ENCODE measurements around the gene NCOA1. TPM values are rescaled to one million over a fixed set of nuclear protein-coding genes. Genes with fewer than 3 reads are reported as not detected.

The NCOA1 gene
- total RNA-seq, 4 donors from 2014 or later: 29.9 to 51.9 (median 40.1) TPM

GRCh38 chr2:24617424-24617823 is 126.4 kb downstream of the NCOA1 start:
- 96 to 97% methylated on average over 2 of the region's 2 CpGs for WGBS, 2 donors

DNA sequence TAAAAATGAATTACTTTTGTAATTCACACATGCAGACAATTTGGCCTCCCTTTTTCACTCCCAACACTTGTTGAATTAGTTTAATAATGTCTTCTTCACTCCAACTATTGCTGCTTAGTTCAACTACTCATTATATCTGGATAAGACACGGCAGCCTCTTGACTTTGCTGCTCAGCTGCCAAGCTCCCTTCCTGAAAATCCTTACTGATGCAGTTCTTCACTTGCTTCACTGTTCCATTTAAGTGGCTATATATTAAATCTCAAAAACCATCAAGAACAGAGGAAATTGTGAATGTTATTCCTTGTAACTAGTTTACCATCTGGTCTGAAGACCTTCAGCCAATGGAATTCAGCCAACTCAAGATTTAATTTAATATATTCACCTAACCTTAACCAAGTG is 127.1 kb downstream of the NCOA1 start:
- no peaks in the 10 kb centered on the region for H3K4me1 ChIP-seq
- TF ChIP-seq, protein P1, sequence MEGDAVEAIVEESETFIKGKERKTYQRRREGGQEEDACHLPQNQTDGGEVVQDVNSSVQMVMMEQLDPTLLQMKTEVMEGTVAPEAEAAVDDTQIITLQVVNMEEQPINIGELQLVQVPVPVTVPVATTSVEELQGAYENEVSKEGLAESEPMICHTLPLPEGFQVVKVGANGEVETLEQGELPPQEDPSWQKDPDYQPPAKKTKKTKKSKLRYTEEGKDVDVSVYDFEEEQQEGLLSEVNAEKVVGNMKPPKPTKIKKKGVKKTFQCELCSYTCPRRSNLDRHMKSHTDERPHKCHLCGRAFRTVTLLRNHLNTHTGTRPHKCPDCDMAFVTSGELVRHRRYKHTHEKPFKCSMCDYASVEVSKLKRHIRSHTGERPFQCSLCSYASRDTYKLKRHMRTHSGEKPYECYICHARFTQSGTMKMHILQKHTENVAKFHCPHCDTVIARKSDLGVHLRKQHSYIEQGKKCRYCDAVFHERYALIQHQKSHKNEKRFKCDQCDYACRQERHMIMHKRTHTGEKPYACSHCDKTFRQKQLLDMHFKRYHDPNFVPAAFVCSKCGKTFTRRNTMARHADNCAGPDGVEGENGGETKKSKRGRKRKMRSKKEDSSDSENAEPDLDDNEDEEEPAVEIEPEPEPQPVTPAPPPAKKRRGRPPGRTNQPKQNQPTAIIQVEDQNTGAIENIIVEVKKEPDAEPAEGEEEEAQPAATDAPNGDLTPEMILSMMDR (IDR thresholded peaks at IDR 0.05): no peak
- no peak for TF ChIP-seq POLR2A (IDR thresholded peaks at IDR 0.05)
- no peaks in the 10 kb centered on the region for H3K9me3 ChIP-seq
- intact Hi-C loops (cut with DNase I): no loop called here
- no peaks in the 10 kb centered on the region for H3K36me3 ChIP-seq
- WGBS, 2 donors: 42 to 44% methylated on average over 1 of the region's 1 CpG
- H3K27me3 ChIP-seq: no peaks in the 10 kb centered on the region
- no peak for DNase-seq
- no peak overlapping the region for H3K27ac ChIP-seq
- H3K4me3 ChIP-seq (replicated peaks in 1 of 3): no peak overlapping the region

More at GRCh38 chr2:24617424-24617823, 126.4 kb downstream of the NCOA1 start:
- Histone ChIP-seq H3K36me3 (no peaks in the 10 kb centered on the region), H3K27ac (no peak overlapping the region), H3K9me3 (no peaks in the 10 kb centered on the region), H3K27me3 (no peaks in the 10 kb centered on the region), H3K4me3 (replicated peaks in 1 of 3) (no peak overlapping the region), H3K4me1 (no peaks in the 10 kb centered on the region)
- no peak for TF ChIP-seq POLR2A (IDR thresholded peaks at IDR 0.05)
- TF ChIP-seq, protein P1 (IDR thresholded peaks at IDR 0.05): no peak
- DNase-seq: no peak
- intact Hi-C loops (cut with DNase I): no loop called here

- TF ChIP-seq POLR2A (IDR thresholded peaks at IDR 0.05): no peak
- TF ChIP-seq, protein P1 (IDR thresholded peaks at IDR 0.05): no peak
- DNase-seq: no peak
- Histone ChIP-seq H3K9me3 (no peaks in the 10 kb centered on the region), H3K4me1 (no peaks in the 10 kb centered on the region), H3K36me3 (no peaks in the 10 kb centered on the region), H3K4me3 (replicated peaks in 1 of 3) (no peak overlapping the region), H3K27me3 (no peaks in the 10 kb centered on the region), H3K27ac (no peak overlapping the region)
- 90 to 96% methylated on average over 1 of the region's 1 CpG for WGBS, 2 donors
- intact Hi-C loops (cut with DNase I): no loop called here
Measured at GRCh38 chr2:24618680-24619079, 127.6 kb downstream of the NCOA1 start.

GRCh38 chr2:24620936-24621335 is 129.9 kb downstream of the NCOA1 start:
- DNase-seq: no peak
- H3K4me1 ChIP-seq: no peaks in the 10 kb centered on the region
- H3K27me3 ChIP-seq: no peaks in the 10 kb centered on the region
- no peak overlapping the region for H3K27ac ChIP-seq
- no peak for TF ChIP-seq POLR2A (IDR thresholded peaks at IDR 0.05)
- TF ChIP-seq, protein P1 (IDR thresholded peaks at IDR 0.05): no peak
- H3K4me3 ChIP-seq (replicated peaks in 1 of 3): no peak overlapping the region
- intact Hi-C loops (cut with DNase I): no loop called here
- H3K9me3 ChIP-seq: no peaks in the 10 kb centered on the region
- H3K36me3 ChIP-seq: no peaks in the 10 kb centered on the region
- WGBS, 2 donors: 94 to 98% methylated on average over 2 of the region's 2 CpGs

GRCh38 chr2:24621779-24622538 is 130.9 kb downstream of the NCOA1 start:
- intact Hi-C loops (cut with DNase I): no loop called here
- H3K4me3 ChIP-seq (replicated peaks in 1 of 3): no peak overlapping the region
- no peaks in the 10 kb centered on the region for H3K4me1 ChIP-seq
- H3K27ac ChIP-seq: no peak overlapping the region
- no peaks in the 10 kb centered on the region for H3K36me3 ChIP-seq
- H3K9me3 ChIP-seq: no peaks in the 10 kb centered on the region
- no peak for DNase-seq
- no peaks in the 10 kb centered on the region for H3K27me3 ChIP-seq
- 64 to 65% methylated on average over 3 of the region's 3 CpGs for WGBS, 2 donors
- TF ChIP-seq, protein P1 (IDR thresholded peaks at IDR 0.05): no peak
- no peak for TF ChIP-seq POLR2A (IDR thresholded peaks at IDR 0.05)
